SK-MEL-5 (cell line): ENCODE measurements around the gene COL28A1. TPM values are rescaled to one million over a fixed set of nuclear protein-coding genes. Genes with fewer than 3 reads are reported as not detected.

Source experiments
- DNase-seq: peaks from one replicate; pipeline ENCODE4 v3.0.0-alpha.2; 2016; ENCODE audit warnings: low read depth, low spot score
- in situ Hi-C: cut with HindIII; loops from 2 replicates; pipeline ENCODE4 v1.10.0; 2016; ENCODE audit warnings: low sequenced_read_pairs, high pct_unique_total_duplicates, low pct_unique_long_range_greater_than_20kb
- total RNA-seq: library from RNA; depleted of rRNA; stranded (reverse); fragments of >200 nt; shearing (Covaris generic); gene quantifications from 2 replicates; pipeline ENCODE4 v1.2.3, GENCODE V29; 2014

COL28A1 gene
- total RNA-seq, 1 experiment from 2014 or later: 0.26 TPM

GRCh38 chr7:7452119-7452518 lies 83.6 kb downstream of the COL28A1 start:
- no peak for DNase-seq
- in situ Hi-C loops: no loop called here

GRCh38 chr7:7449055-7449454 lies 86.6 kb downstream of the COL28A1 start:
- in situ Hi-C loops: no loop called here
- no peak for DNase-seq

- in situ Hi-C loops: no loop called here
- DNase-seq: no peak
Measured at GRCh38 chr7:7446616-7447015, 89.1 kb downstream of the COL28A1 start.

- DNase-seq: no peak
- in situ Hi-C loops: no loop called here
Measured at GRCh38 chr7:7443806-7444350, 91.8 kb downstream of the COL28A1 start.

GRCh38 chr7:7439564-7439963 lies 96.1 kb downstream of the COL28A1 start:
- in situ Hi-C loops: no loop called here
- no peak for DNase-seq

- in situ Hi-C loops: no loop called here
- DNase-seq: no peak
Measured at GRCh38 chr7:7438851-7439250, 96.8 kb downstream of the COL28A1 start.

GRCh38 chr7:7435978-7436377 lies 99.7 kb downstream of the COL28A1 start:
- in situ Hi-C loops: no loop called here
- no peak for DNase-seq

GRCh38 chr7:7434329-7434728 lies 101.3 kb downstream of the COL28A1 start:
- DNase-seq: no peak
- in situ Hi-C loops: no loop called here

GRCh38 chr7:7433811-7434210 lies 101.9 kb downstream of the COL28A1 start:
- in situ Hi-C loops: no loop called here
- DNase-seq: no peak

- in situ Hi-C loops: no loop called here
- DNase-seq: no peak
Measured at GRCh38 chr7:7432979-7433378, 102.7 kb downstream of the COL28A1 start.

GRCh38 chr7:7428806-7429205 lies 106.9 kb downstream of the COL28A1 start:
- DNase-seq: no peak
- in situ Hi-C loops: no loop called here

- DNase-seq: peak; percentile 99
- in situ Hi-C loops: no loop called here
Measured at GRCh38 chr7:7427363-7427762, 108.3 kb downstream of the COL28A1 start.

GRCh38 chr7:7426676-7427075 lies 109.0 kb downstream of the COL28A1 start:
- in situ Hi-C loops: no loop called here
- no peak for DNase-seq

- in situ Hi-C loops: no loop called here
- no peak for DNase-seq
Measured at GRCh38 chr7:7425321-7425720, 110.4 kb downstream of the COL28A1 start.

GRCh38 chr7:7424151-7424873 lies 111.4 kb downstream of the COL28A1 start:
- in situ Hi-C loops: loop anchor here (25.0 kb wide), 1 partner anchor 88 kb away; no protein-coding TSS in a partner anchor
- DNase-seq: peak; percentile 91

- DNase-seq: no peak
- in situ Hi-C loops: loop anchor here (25.0 kb wide), 1 partner anchor 90 kb away; no protein-coding TSS in a partner anchor
Measured at GRCh38 chr7:7422641-7423040, 113.0 kb downstream of the COL28A1 start.

- in situ Hi-C loops: loop anchor here (25.0 kb wide), 1 partner anchor 90 kb away; no protein-coding TSS in a partner anchor
- DNase-seq: no peak
Measured at GRCh38 chr7:7421826-7422225, 113.8 kb downstream of the COL28A1 start.

- in situ Hi-C loops: loop anchor here (25.0 kb wide), 1 partner anchor 93 kb away; no protein-coding TSS in a partner anchor
- DNase-seq: no peak
Measured at GRCh38 chr7:7418997-7419396, 116.7 kb downstream of the COL28A1 start.

- in situ Hi-C loops: loop anchor here (25.0 kb wide), 1 partner anchor 94 kb away; no protein-coding TSS in a partner anchor
- no peak for DNase-seq
Measured at GRCh38 chr7:7417851-7418250, 117.8 kb downstream of the COL28A1 start.
